ENCODE results near the gene RBM19.
A peak's percentile ranks its signal among the peaks of the same experiment; 100 is the strongest.

Gene RBM19

GRCh38 chr12:113823816-113824215 lies 142.3 kb downstream of the RBM19 start:
- in situ Hi-C loops (cut with MboI; ENCODE audit: low sequenced_read_pairs, unreplicated experiment), result no loop called here
- no peak for TF ChIP-seq CTCF (IDR thresholded peaks at IDR 0.05; ENCODE audit: borderline replicate concordance, control extremely low read depth, extremely low read depth, insufficient read depth, missing control alignments)
- no peak for DNase-seq (ENCODE audit: low spot score)

DNA sequence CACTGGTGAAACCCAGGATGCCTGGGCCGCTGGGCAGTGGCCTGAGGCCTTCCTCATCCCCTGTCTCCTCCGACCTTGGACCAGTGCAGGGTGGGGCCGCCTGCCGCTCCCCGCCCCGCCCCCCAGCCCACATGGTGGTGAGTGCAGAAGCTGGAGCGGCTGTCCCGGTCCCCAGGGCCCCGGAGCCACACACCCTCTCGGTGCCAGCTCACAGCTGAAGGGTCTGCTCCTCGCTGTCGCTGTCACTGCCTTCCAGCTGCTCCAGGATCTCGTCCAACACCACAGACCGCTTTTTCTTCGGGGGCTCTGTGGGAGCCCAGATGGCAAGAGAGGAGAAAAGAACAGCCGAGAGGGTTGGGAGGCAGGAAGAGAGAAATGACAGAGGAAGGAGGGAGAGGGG lies 143.1 kb downstream of the RBM19 start:
- no peak for DNase-seq (ENCODE audit: low spot score)
- no peak for TF ChIP-seq CTCF (IDR thresholded peaks at IDR 0.05; ENCODE audit: borderline replicate concordance, control extremely low read depth, extremely low read depth, insufficient read depth, missing control alignments)
- in situ Hi-C loops (cut with MboI; ENCODE audit: low sequenced_read_pairs, unreplicated experiment), result no loop called here

- in situ Hi-C loops (cut with MboI; ENCODE audit: low sequenced_read_pairs, unreplicated experiment), result no loop called here
- TF ChIP-seq CTCF (IDR thresholded peaks at IDR 0.05; ENCODE audit: borderline replicate concordance, control extremely low read depth, extremely low read depth, insufficient read depth, missing control alignments), result no peak
- no peak for DNase-seq (ENCODE audit: low spot score)
These were observed 145.3 kb downstream of the RBM19 start for GRCh38 chr12:113820842-113821241.

DNA sequence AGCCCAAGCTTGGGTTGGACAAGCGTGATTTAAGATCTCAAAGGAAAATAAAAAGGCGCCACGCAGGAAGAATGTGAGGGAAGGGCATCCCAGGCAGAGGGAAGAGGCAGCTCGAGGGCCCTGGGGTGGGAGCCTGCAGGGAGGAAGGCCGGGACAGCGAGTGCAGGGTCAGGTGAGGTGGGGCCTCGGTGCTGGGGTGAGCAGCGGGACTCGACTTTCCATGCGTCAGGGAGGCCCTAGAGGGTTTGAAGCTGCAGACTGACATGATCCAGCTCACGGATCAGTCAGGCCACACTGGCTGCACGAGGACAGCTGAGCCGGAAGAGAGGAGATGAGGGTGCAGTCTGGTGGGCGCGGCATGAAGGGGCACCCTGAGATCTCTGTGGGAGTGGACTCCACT lies 145.8 kb downstream of the RBM19 start:
- DNase-seq (ENCODE audit: low spot score), result no peak
- TF ChIP-seq CTCF (IDR thresholded peaks at IDR 0.05; ENCODE audit: borderline replicate concordance, control extremely low read depth, extremely low read depth, insufficient read depth, missing control alignments), result no peak
- in situ Hi-C loops (cut with MboI; ENCODE audit: low sequenced_read_pairs, unreplicated experiment), result no loop called here

DNA sequence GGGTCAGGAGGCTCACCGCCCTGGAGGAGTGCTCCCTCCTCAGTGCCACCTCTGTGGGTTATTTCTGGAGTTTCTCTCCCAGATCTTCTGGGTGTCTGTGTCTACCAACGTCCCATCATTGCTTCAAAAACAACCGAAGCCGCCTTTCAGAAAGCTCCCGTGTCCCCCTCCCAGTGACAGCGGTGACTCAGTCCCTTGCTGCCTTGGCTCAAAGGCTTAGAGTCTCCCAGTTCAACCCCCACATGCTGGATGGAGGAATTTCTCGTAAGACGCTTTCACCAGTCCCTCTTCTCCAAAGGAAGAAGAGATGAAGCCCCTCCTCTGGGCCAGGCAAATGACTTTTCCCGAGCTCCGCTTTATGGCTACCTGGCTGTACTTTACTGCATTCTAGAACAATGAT lies 146.6 kb downstream of the RBM19 start:
- in situ Hi-C loops (cut with MboI; ENCODE audit: low sequenced_read_pairs, unreplicated experiment), result no loop called here
- no peak for DNase-seq (ENCODE audit: low spot score)
- TF ChIP-seq CTCF (IDR thresholded peaks at IDR 0.05; ENCODE audit: borderline replicate concordance, control extremely low read depth, extremely low read depth, insufficient read depth, missing control alignments), result no peak

- no peak for DNase-seq (ENCODE audit: low spot score)
These were observed 147.3 kb downstream of the RBM19 start for GRCh38 chr12:113818833-113819232.

More at GRCh38 chr12:113818833-113819232, 147.3 kb downstream of the RBM19 start:
- TF ChIP-seq CTCF (IDR thresholded peaks at IDR 0.05; ENCODE audit: borderline replicate concordance, control extremely low read depth, extremely low read depth, insufficient read depth, missing control alignments), result peak; percentile 10
- in situ Hi-C loops (cut with MboI; ENCODE audit: low sequenced_read_pairs, unreplicated experiment), result no loop called here

Data from GM13976 (cell line).